Activated T-cell treated with anti-CD3 and anti-CD28 coated beads, Interleukin-2, amount 50 U/mL, for 24 hours (primary cell): ENCODE data around the gene ZFP42.
"Not testable (repeated sequence)": the region's sequence is repeated elsewhere in the genome, so short reads cannot be mapped to it uniquely, and the experiment has no call there.

Experiments
- DNase-seq: peaks from one replicate; pipeline ENCODE4 v3.0.0-alpha.2; 2020
- H3K27ac Mint-ChIP-seq: 2 replicates; pipeline ENCODE4 v1.8.0; 2020; ENCODE audit warnings: mild to moderate bottlenecking, mixed read lengths
- H3K27me3 Mint-ChIP-seq: 2 replicates; pipeline ENCODE4 v1.8.0; 2020; ENCODE audit warnings: mixed read lengths
- H3K36me3 Mint-ChIP-seq: 2 replicates; pipeline ENCODE4 v1.8.0; 2020; ENCODE audit warnings: low read depth, mixed read lengths
- H3K4me1 Mint-ChIP-seq: 2 replicates; pipeline ENCODE4 v1.8.0; 2020; ENCODE audit warnings: low read depth, mixed read lengths
- H3K4me3 Mint-ChIP-seq: 2 replicates; pipeline ENCODE4 v1.8.0; 2020; ENCODE audit warnings: mild to moderate bottlenecking, moderate library complexity, mixed read lengths
- H3K9me3 Mint-ChIP-seq: 2 replicates; pipeline ENCODE4 v1.8.0; 2020; ENCODE audit warnings: mixed read lengths

The ZFP42 gene

GRCh38 chr4:187995322-187996207 lies at the start of gene ZFP42:
TSS of gene ZFP42 (plus strand) at chr4:187995771. CDS start at chr4:188002808, 7,037 bp downstream.
- Mint-ChIP-seq H3K36me3 (no peaks in the 10 kb centered on the region), H3K27ac (no peak within 1 kb of the TSS), H3K27me3 (peaks cover 19% of the 10 kb centered on the region), H3K9me3 (peaks cover 12% of the 10 kb centered on the region), H3K4me1 (no peaks in the 10 kb centered on the region), H3K4me3 (no peak within 1 kb of the TSS)
- no peak for DNase-seq

GRCh38 chr4:187961171-187961570 lies 34.4 kb upstream of the ZFP42 start:
- H3K4me3 Mint-ChIP-seq: no peak overlapping the region
- no peaks in the 10 kb centered on the region for H3K36me3 Mint-ChIP-seq
- no peak for DNase-seq
- H3K27ac Mint-ChIP-seq: no peak overlapping the region
- H3K9me3 Mint-ChIP-seq: peaks cover 3% of the 10 kb centered on the region
- no peaks in the 10 kb centered on the region for H3K27me3 Mint-ChIP-seq
- H3K4me1 Mint-ChIP-seq: no peaks in the 10 kb centered on the region

- DNase-seq: no peak
- Mint-ChIP-seq H3K27ac (no peak overlapping the region), H3K4me1 (no peaks in the 10 kb centered on the region), H3K9me3 (peaks cover 3% of the 10 kb centered on the region), H3K27me3 (no peaks in the 10 kb centered on the region), H3K4me3 (no peak overlapping the region), H3K36me3 (no peaks in the 10 kb centered on the region)
Observed at GRCh38 chr4:187961961-187962360, 33.6 kb upstream of the ZFP42 start.

- H3K4me3 Mint-ChIP-seq: no peak overlapping the region
- DNase-seq: no peak
- H3K9me3 Mint-ChIP-seq: peaks cover 3% of the 10 kb centered on the region
Observed at GRCh38 chr4:187962926-187963325, 32.6 kb upstream of the ZFP42 start.

GRCh38 chr4:187965726-187966125 lies 29.8 kb upstream of the ZFP42 start:
- no peak for DNase-seq
- H3K4me3 Mint-ChIP-seq: no peak overlapping the region
- no peaks in the 10 kb centered on the region for H3K4me1 Mint-ChIP-seq
- H3K9me3 Mint-ChIP-seq: peaks cover under 1% of the 10 kb centered on the region
- H3K27ac Mint-ChIP-seq: no peak overlapping the region
- H3K27me3 Mint-ChIP-seq: no peaks in the 10 kb centered on the region
- H3K36me3 Mint-ChIP-seq: no peaks in the 10 kb centered on the region

More at GRCh38 chr4:187962926-187963325, 32.6 kb upstream of the ZFP42 start:
- H3K27me3 Mint-ChIP-seq: no peaks in the 10 kb centered on the region
- H3K36me3 Mint-ChIP-seq: no peaks in the 10 kb centered on the region
- no peak overlapping the region for H3K27ac Mint-ChIP-seq
- H3K4me1 Mint-ChIP-seq: no peaks in the 10 kb centered on the region

GRCh38 chr4:187972135-187972534 lies 23.4 kb upstream of the ZFP42 start:
- Mint-ChIP-seq H3K27me3 (no peaks in the 10 kb centered on the region), H3K4me1 (no peaks in the 10 kb centered on the region), H3K27ac (no peak overlapping the region), H3K4me3 (no peak overlapping the region), H3K36me3 (no peaks in the 10 kb centered on the region), H3K9me3 (peaks cover 6% of the 10 kb centered on the region)
- no peak for DNase-seq

- Mint-ChIP-seq H3K36me3 (no peaks in the 10 kb centered on the region), H3K27ac (no peak overlapping the region), H3K4me1 (no peaks in the 10 kb centered on the region), H3K9me3 (peaks cover 29% of the 10 kb centered on the region), H3K4me3 (no peak overlapping the region), H3K27me3 (no peaks in the 10 kb centered on the region)
- DNase-seq: no peak
Observed at GRCh38 chr4:187983746-187984145, 11.8 kb upstream of the ZFP42 start.

GRCh38 chr4:187992971-187993370 lies 2.6 kb upstream of the ZFP42 start:
- Mint-ChIP-seq H3K4me3 (no peak overlapping the region), H3K27me3 (peaks cover 19% of the 10 kb centered on the region), H3K27ac (no peak overlapping the region), H3K9me3 (peaks cover 14% of the 10 kb centered on the region), H3K36me3 (no peaks in the 10 kb centered on the region), H3K4me1 (no peaks in the 10 kb centered on the region)
- DNase-seq: no peak

GRCh38 chr4:187993827-187994226 lies 1.7 kb upstream of the ZFP42 start:
- no peak overlapping the region for H3K4me3 Mint-ChIP-seq
- H3K9me3 Mint-ChIP-seq: peaks cover 14% of the 10 kb centered on the region
- peaks cover 19% of the 10 kb centered on the region for H3K27me3 Mint-ChIP-seq
- DNase-seq: no peak
- H3K4me1 Mint-ChIP-seq: no peaks in the 10 kb centered on the region
- no peaks in the 10 kb centered on the region for H3K36me3 Mint-ChIP-seq
- H3K27ac Mint-ChIP-seq: no peak overlapping the region

GRCh38 chr4:187996502-187997177 lies 1.1 kb downstream of the ZFP42 start:
- no peaks in the 10 kb centered on the region for H3K36me3 Mint-ChIP-seq
- H3K27me3 Mint-ChIP-seq: peaks cover 19% of the 10 kb centered on the region
- H3K9me3 Mint-ChIP-seq: peaks cover 11% of the 10 kb centered on the region
- H3K4me1 Mint-ChIP-seq: no peaks in the 10 kb centered on the region
- H3K4me3 Mint-ChIP-seq: no peak overlapping the region
- no peak overlapping the region for H3K27ac Mint-ChIP-seq
- no peak for DNase-seq

GRCh38 chr4:187997991-187998390 lies 2.4 kb downstream of the ZFP42 start:
- H3K36me3 Mint-ChIP-seq, DNase-seq: not testable (repeated sequence)
- peaks cover 10% of the 10 kb centered on the region for H3K9me3 Mint-ChIP-seq

GRCh38 chr4:187999406-187999932 lies 3.9 kb downstream of the ZFP42 start:
- H3K4me3 Mint-ChIP-seq: no peak overlapping the region
- no peak overlapping the region for H3K27ac Mint-ChIP-seq
- H3K9me3 Mint-ChIP-seq: peaks cover 10% of the 10 kb centered on the region
- no peaks in the 10 kb centered on the region for H3K4me1 Mint-ChIP-seq
- H3K36me3 Mint-ChIP-seq: no peaks in the 10 kb centered on the region
- peaks cover 19% of the 10 kb centered on the region for H3K27me3 Mint-ChIP-seq
- no peak for DNase-seq

More at GRCh38 chr4:187997991-187998390, 2.4 kb downstream of the ZFP42 start:
- not testable (repeated sequence) for H3K4me3 Mint-ChIP-seq, H3K4me1 Mint-ChIP-seq, H3K27ac Mint-ChIP-seq
- H3K27me3 Mint-ChIP-seq: peaks cover 19% of the 10 kb centered on the region

- Mint-ChIP-seq H3K4me3 (no peak overlapping the region), H3K27me3 (peaks cover 4% of the 10 kb centered on the region), H3K4me1 (no peaks in the 10 kb centered on the region), H3K36me3 (no peaks in the 10 kb centered on the region), H3K9me3 (peaks cover 10% of the 10 kb centered on the region), H3K27ac (no peak overlapping the region)
- DNase-seq: no peak
Observed at GRCh38 chr4:188002323-188002722, 6.8 kb downstream of the ZFP42 start.

- no peaks in the 10 kb centered on the region for H3K36me3 Mint-ChIP-seq
- DNase-seq: no peak
- H3K27me3 Mint-ChIP-seq: no peaks in the 10 kb centered on the region
- H3K27ac Mint-ChIP-seq: no peak overlapping the region
- H3K9me3 Mint-ChIP-seq: peaks cover 8% of the 10 kb centered on the region
- H3K4me3 Mint-ChIP-seq: no peak overlapping the region
- no peaks in the 10 kb centered on the region for H3K4me1 Mint-ChIP-seq
Observed at GRCh38 chr4:188002751-188003150, 7.2 kb downstream of the ZFP42 start.

- DNase-seq: no peak
- H3K4me3 Mint-ChIP-seq: no peak overlapping the region
- H3K27ac Mint-ChIP-seq: no peak overlapping the region
- H3K36me3 Mint-ChIP-seq: no peaks in the 10 kb centered on the region
- H3K4me1 Mint-ChIP-seq: no peaks in the 10 kb centered on the region
- no peaks in the 10 kb centered on the region for H3K27me3 Mint-ChIP-seq
- H3K9me3 Mint-ChIP-seq: peaks cover 17% of the 10 kb centered on the region
Observed at GRCh38 chr4:188005561-188005960, 10.0 kb downstream of the ZFP42 start.
